ENCODE measurements around the gene VAV1.

DNA sequence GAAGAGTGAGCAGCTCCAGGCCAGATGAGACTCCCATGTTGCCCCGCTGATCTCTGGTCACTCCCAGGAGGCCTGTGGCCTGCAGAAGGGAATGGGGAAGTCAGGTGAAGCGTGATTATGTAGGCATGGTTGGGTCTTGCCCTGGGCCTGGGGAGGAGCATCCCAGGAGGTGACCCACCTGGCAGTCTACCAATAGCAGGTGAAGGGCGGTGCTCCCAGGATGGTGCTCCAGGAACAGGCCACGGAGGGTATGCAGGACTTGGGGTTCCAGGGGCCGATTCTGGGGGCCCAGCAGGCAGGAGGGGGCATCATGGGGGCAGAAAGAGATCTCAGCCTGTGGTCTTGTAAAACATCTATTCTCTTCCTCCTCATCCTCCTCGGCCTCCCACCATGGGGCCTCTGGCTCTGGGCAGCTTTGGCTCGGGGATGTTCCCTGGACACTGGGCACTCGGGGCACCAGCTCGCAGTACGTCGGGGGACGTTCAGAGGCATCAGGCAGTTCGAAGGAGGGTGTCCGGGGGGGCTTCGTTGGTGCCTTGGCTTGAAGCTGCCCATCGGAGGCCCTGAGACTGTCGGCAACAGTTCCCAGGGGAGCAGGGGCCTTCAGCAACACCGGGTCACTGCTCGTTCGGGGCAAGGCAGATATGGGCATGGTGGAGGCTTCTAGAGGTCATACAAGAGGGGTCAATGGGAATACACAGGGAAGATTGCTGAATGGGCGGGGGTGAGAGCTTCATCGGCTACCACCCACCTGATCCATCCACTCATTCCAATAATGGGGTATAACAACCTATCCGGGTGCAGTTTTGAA lies 17.6 kb upstream of the VAV1 start:
- no peak for TF ChIP-seq EZH2 (IDR thresholded peaks at IDR 0.05; ENCODE audit: borderline replicate concordance, low read length)
- TF ChIP-seq, protein P1, sequence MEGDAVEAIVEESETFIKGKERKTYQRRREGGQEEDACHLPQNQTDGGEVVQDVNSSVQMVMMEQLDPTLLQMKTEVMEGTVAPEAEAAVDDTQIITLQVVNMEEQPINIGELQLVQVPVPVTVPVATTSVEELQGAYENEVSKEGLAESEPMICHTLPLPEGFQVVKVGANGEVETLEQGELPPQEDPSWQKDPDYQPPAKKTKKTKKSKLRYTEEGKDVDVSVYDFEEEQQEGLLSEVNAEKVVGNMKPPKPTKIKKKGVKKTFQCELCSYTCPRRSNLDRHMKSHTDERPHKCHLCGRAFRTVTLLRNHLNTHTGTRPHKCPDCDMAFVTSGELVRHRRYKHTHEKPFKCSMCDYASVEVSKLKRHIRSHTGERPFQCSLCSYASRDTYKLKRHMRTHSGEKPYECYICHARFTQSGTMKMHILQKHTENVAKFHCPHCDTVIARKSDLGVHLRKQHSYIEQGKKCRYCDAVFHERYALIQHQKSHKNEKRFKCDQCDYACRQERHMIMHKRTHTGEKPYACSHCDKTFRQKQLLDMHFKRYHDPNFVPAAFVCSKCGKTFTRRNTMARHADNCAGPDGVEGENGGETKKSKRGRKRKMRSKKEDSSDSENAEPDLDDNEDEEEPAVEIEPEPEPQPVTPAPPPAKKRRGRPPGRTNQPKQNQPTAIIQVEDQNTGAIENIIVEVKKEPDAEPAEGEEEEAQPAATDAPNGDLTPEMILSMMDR (IDR thresholded peaks at IDR 0.05; ENCODE audit: low read length), result no peak
